ENCODE data around the gene GPATCH2L.

The GPATCH2L gene
- total RNA-seq, result 121 to 125 reads per million in 2 donors

GRCh38 chr14:76151398-76152332 is at the start of gene GPATCH2L:
Gene GPATCH2L, plus strand, starts transcription at chr14:76151922. Its CDS starts 2,442 bp downstream, at chr14:76154364.
- peak; percentile 98 for DNase-seq

- no peak for DNase-seq
Measured at GRCh38 chr14:76104802-76105355, 46.8 kb upstream of the GPATCH2L start.

- no peak for DNase-seq
Measured at GRCh38 chr14:76106188-76106587, 45.5 kb upstream of the GPATCH2L start.

- no peak for DNase-seq
Measured at GRCh38 chr14:76109087-76109880, 42.4 kb upstream of the GPATCH2L start.

- no peak for DNase-seq
Measured at GRCh38 chr14:76112889-76113624, 38.7 kb upstream of the GPATCH2L start.

GRCh38 chr14:76113691-76114090 is 38.0 kb upstream of the GPATCH2L start:
- DNase-seq, result no peak

GRCh38 chr14:76115010-76115422 is 36.7 kb upstream of the GPATCH2L start:
- no peak for DNase-seq

- DNase-seq, result no peak
Measured at GRCh38 chr14:76117789-76118484, 33.8 kb upstream of the GPATCH2L start.

GRCh38 chr14:76118594-76118993 is 33.1 kb upstream of the GPATCH2L start:
- DNase-seq, result no peak

- DNase-seq, result no peak
Measured at GRCh38 chr14:76121089-76121748, 30.5 kb upstream of the GPATCH2L start.

- no peak for DNase-seq
Measured at GRCh38 chr14:76123426-76124225, 28.1 kb upstream of the GPATCH2L start.

- no peak for DNase-seq
Measured at GRCh38 chr14:76125511-76125910, 26.2 kb upstream of the GPATCH2L start.

GRCh38 chr14:76126076-76126475 is 25.6 kb upstream of the GPATCH2L start:
- DNase-seq, result no peak

GRCh38 chr14:76129851-76130576 is 21.7 kb upstream of the GPATCH2L start:
- no peak for DNase-seq

- no peak for DNase-seq
Measured at GRCh38 chr14:76131071-76131965, 20.4 kb upstream of the GPATCH2L start.

GRCh38 chr14:76133103-76133502 is 18.6 kb upstream of the GPATCH2L start:
- DNase-seq, result no peak

- no peak for DNase-seq
Measured at GRCh38 chr14:76134231-76134630, 17.5 kb upstream of the GPATCH2L start.

GRCh38 chr14:76135722-76136121 is 16.0 kb upstream of the GPATCH2L start:
- DNase-seq, result no peak

All from T-helper 9 cell (primary cell).